Stimulated activated CD8-positive, alpha-beta memory T cell treated with anti-CD3 and anti-CD28 coated beads, Interleukin-4, amount 100 ng/mL, for 48 hours (primary cell): Measurements from ENCODE around the gene NFKBIA.
"Not testable (repeated sequence)": the region's sequence is repeated elsewhere in the genome, so short reads cannot be mapped to it uniquely, and the experiment has no call there.

Source experiments
- DNase-seq: peaks from one replicate; pipeline ENCODE4 v3.0.0-alpha.2; 2020

Gene NFKBIA, protein sequence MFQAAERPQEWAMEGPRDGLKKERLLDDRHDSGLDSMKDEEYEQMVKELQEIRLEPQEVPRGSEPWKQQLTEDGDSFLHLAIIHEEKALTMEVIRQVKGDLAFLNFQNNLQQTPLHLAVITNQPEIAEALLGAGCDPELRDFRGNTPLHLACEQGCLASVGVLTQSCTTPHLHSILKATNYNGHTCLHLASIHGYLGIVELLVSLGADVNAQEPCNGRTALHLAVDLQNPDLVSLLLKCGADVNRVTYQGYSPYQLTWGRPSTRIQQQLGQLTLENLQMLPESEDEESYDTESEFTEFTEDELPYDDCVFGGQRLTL

GRCh38 chr14:35404449-35405303, at the start of gene NFKBIA:
NFKBIA (minus strand) TSS chr14:35404749; CDS start chr14:35404644, 105 bp downstream.
- DNase-seq, result peak; percentile 96

GRCh38 chr14:35446450-35446849, 41.9 kb upstream of the NFKBIA start:
- DNase-seq, result no peak

DNA sequence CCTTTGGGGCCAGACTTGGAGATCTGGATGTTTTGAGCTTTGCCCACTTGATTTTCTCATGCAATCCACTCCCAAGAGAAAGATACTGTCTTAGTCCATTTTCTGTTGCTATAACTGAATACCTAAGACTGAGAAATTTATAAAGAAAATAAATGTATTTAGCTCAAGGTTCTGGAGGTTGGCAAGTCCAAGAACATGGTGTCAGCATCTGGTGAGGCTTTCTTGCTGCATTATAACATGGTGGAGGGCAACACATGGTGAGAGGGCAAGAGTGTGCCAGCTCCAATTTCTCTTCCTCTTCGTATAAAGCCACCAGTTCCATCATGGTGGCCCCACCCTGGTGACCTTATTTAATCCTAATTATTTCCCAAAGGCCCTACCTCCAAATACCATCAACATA, 39.6 kb upstream of the NFKBIA start:
- DNase-seq, result no peak

- DNase-seq, result no peak
These were observed 36.6 kb upstream of the NFKBIA start for GRCh38 chr14:35441160-35441559.

GRCh38 chr14:35438910-35439713, 34.6 kb upstream of the NFKBIA start:
- DNase-seq, result no peak

DNA sequence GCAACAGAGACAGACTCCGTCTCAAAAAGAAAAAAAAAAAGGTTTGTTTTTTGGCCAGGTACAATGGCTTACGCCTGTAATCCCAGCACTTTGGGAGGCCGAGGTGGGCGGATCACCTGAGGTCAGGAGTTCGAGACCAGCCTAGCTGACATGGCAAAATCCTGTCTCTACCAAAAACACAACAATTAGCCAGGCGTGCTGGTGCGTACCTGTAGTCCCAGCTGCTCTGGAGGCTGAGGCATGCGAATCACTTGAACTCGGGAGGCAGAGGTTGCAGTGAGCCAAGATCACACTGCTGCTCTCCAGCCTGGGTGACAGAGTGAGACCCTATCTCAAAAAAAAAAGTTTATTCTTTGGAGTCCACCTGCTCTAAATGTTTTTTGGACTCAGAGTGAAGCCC, 33.9 kb upstream of the NFKBIA start:
- DNase-seq, result not testable (repeated sequence)

- DNase-seq, result no peak
These were observed 30.6 kb upstream of the NFKBIA start for GRCh38 chr14:35435177-35435576.

DNA sequence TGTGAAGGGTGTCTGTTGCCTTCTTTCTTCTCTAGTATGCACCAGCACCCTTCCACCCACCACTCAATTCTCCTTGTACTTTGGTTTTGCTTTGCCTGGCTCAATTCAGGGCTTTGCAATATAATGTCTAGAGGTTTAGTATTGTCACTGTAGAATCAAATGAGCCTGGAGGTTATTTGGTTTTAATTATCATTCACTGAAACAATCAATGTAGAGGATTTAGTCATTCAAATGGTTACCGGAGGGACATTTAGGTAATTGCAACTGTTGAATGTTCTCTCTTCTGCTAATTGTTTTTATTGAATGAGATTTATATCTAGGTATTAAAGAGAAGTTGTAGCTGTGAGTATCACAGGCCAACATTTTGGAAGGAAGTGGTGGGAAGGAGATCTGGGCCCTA, 29.3 kb upstream of the NFKBIA start:
- DNase-seq, result no peak

GRCh38 chr14:35430459-35431199, 26.1 kb upstream of the NFKBIA start:
- DNase-seq, result no peak

DNA sequence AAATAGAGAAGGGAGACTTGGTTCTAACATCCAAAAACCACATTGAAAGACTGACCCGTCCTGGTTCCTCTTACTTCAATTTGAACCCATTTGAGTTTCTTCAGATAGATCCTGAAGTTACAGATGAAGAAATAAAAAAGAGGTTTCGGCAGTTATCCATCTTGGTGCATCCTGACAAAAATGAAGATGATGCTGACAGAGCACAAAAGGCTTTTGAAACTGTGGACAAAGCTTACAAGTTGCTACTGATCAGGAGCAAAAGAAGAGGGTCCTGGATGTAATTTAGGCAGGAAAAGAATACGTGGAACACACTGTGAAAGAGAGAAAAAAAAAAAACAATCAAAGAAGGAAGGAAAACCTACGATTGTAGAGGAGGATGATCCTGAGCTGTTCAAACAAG, 25.4 kb upstream of the NFKBIA start:
- DNase-seq, result no peak

DNA sequence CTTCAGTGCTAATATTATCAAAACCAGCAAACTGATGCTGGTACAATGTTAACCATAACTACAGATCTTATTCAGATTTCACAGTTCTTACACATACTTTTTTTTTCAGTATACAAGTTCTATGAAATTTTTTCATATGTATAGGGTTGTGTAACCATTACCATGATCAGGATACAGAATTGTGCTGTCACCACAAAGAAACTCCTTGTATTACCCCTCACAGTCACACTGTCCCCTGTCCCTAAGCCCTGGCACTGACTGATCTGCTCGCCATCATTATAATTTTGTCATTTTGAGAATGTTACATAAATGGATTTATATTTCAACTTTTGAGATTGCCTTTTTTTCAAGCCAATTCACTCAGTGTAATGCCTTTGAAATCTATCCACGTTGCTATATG, 21.3 kb upstream of the NFKBIA start:
- no peak for DNase-seq

- no peak for DNase-seq
These were observed 19.1 kb upstream of the NFKBIA start for GRCh38 chr14:35423621-35424020.

DNA sequence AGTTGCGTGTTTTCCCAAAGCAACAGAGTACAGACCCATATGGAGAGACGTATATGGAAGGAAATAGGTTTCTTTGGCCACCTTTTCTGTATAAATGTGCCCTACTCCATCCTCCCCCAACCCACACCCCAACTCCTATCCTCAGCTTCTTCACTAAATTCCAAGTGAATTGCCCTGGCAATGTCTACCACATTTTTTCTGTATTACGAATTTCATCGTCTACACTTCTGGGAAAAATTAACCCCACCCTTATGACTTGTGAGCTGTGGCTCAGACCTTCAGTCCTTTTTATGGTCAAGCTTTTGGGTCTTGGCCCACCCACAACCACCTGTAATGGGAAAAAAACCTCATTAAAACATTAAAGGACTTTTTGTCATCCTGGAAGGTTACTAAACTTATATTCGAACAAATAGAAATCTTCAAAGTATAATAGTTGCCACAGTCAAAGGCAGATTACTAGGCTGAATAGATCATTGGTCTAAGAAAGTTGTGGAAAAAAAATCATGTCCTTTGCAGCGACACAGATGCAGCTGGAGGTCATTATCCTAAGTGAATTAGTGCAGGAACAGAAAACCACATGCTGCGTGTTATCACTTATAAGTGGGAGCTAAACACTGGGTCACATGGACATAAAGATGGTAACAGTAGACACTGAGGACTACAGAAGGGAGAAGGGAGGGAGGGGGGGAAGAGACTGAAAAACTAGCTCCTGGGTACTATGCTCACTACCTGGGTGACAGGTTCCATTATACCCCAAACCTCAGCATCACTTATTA, 15.7 kb upstream of the NFKBIA start:
- no peak for DNase-seq

DNA sequence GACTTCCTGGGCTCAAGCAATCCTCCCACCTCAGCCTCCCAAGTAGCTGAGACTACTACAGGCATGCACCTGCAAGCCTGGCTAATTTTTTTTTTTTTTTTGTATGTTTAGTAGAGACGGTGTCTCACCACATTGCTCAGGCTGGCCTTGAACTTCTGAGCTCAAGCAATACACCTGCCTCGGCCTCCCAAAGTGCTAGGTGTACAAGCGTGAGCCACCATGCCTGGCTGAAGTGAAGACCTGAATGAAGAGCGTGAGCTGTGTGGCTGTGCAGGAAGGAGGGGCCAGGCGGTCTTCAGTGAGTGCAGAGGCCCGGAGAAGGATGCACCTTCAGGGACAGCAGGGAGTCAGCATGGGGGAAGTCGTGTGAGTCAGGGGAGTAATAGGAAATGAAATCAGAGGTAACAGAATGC, 14.9 kb upstream of the NFKBIA start:
- DNase-seq, result no peak

GRCh38 chr14:35418093-35418492, 13.5 kb upstream of the NFKBIA start:
- DNase-seq, result no peak

GRCh38 chr14:35416108-35416750, 11.7 kb upstream of the NFKBIA start:
- peak; percentile 83 for DNase-seq

- no peak for DNase-seq
These were observed 9.8 kb upstream of the NFKBIA start for GRCh38 chr14:35414365-35414764.

- no peak for DNase-seq
These were observed 7.9 kb upstream of the NFKBIA start for GRCh38 chr14:35412272-35413056.

DNA sequence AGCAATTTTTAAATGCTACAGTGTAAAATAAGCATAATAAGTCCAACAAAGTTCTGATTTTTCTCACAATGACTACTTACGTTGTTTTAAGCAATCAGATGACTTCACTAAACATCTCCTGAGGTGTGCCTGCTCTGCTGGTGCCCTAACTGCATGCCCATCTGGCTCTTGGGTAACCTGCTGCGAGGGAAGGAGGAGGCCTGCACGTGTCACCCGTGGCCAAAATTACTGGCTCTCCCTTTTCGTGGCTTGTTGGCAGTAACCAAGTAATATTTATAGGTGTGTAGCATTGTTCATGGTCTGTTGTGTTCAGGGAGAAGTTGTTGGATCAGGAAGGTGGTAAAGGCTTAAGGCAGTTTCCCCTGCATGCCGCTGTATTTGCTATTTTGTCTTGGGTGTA, 6.3 kb upstream of the NFKBIA start:
- no peak for DNase-seq

- DNase-seq, result no peak
These were observed 5.0 kb upstream of the NFKBIA start for GRCh38 chr14:35409595-35409994.
